ENCODE results near the gene MGAT4B. TPM values are rescaled to one million over a fixed set of nuclear protein-coding genes. Genes with fewer than 3 reads are reported as not detected.

The MGAT4B gene
- total RNA-seq, 1 donor from 2014 or later, result 160 TPM

- intact Hi-C loops (cut with DNase I), result no loop called here
- no peak for DNase-seq (ENCODE audit: low spot score)
Observed at GRCh38 chr5:179815491-179816249, 9.0 kb upstream of the MGAT4B start.

GRCh38 chr5:179814090-179814489 is 7.4 kb upstream of the MGAT4B start:
- intact Hi-C loops (cut with DNase I), result no loop called here
- DNase-seq (ENCODE audit: low spot score), result no peak

- intact Hi-C loops (cut with DNase I), result no loop called here
Observed at GRCh38 chr5:179812997-179813607, 6.4 kb upstream of the MGAT4B start.

GRCh38 chr5:179812135-179812825 is 5.6 kb upstream of the MGAT4B start:
- intact Hi-C loops (cut with DNase I), result no loop called here
- no peak for DNase-seq (ENCODE audit: low spot score)

More at GRCh38 chr5:179812997-179813607, 6.4 kb upstream of the MGAT4B start:
- no peak for DNase-seq (ENCODE audit: low spot score)

- intact Hi-C loops (cut with DNase I), result loop anchor here (1.0 to 5.0 kb wide), 2 partner anchors 16 to 102 kb away; partner anchors contain the start of gene TBC1D9B
- DNase-seq (ENCODE audit: low spot score), result no peak
Observed at GRCh38 chr5:179805529-179806249, 977 bp downstream of the MGAT4B start.

GRCh38 chr5:179805070-179805528 is 1.6 kb downstream of the MGAT4B start:
- DNase-seq (ENCODE audit: low spot score), result peak; percentile 79
- intact Hi-C loops (cut with DNase I), result loop anchor here (5.0 kb wide), 1 partner anchor 102 kb away; the partner anchor contains the start of gene TBC1D9B

- no peak for DNase-seq (ENCODE audit: low spot score)
- intact Hi-C loops (cut with DNase I), result no loop called here
Observed at GRCh38 chr5:179804555-179804947, 2.1 kb downstream of the MGAT4B start.

GRCh38 chr5:179803651-179804554 is 2.8 kb downstream of the MGAT4B start:
- DNase-seq (ENCODE audit: low spot score), result no peak
- intact Hi-C loops (cut with DNase I), result no loop called here

- intact Hi-C loops (cut with DNase I), result no loop called here
- DNase-seq (ENCODE audit: low spot score), result no peak
Observed at GRCh38 chr5:179802950-179803562, 3.6 kb downstream of the MGAT4B start.

GRCh38 chr5:179802207-179802883 is 4.3 kb downstream of the MGAT4B start:
- intact Hi-C loops (cut with DNase I), result no loop called here

GRCh38 chr5:179801304-179802206 is 5.1 kb downstream of the MGAT4B start:
- intact Hi-C loops (cut with DNase I), result no loop called here
- peak; percentile 87 for DNase-seq (ENCODE audit: low spot score)

More at GRCh38 chr5:179802207-179802883, 4.3 kb downstream of the MGAT4B start:
- DNase-seq (ENCODE audit: low spot score), result no peak

- intact Hi-C loops (cut with DNase I), result no loop called here
- DNase-seq (ENCODE audit: low spot score), result no peak
Observed at GRCh38 chr5:179800696-179801201, 5.9 kb downstream of the MGAT4B start.

- intact Hi-C loops (cut with DNase I), result no loop called here
- DNase-seq (ENCODE audit: low spot score), result no peak
Observed at GRCh38 chr5:179800071-179800695, 6.5 kb downstream of the MGAT4B start.

- no peak for DNase-seq (ENCODE audit: low spot score)
- intact Hi-C loops (cut with DNase I), result loop anchor here (5.0 kb wide), 1 partner anchor 102 kb away; the partner anchor contains the start of gene CANX
Observed at GRCh38 chr5:179799644-179799973, 7.1 kb downstream of the MGAT4B start.

GRCh38 chr5:179798771-179799643 is 7.7 kb downstream of the MGAT4B start:
- intact Hi-C loops (cut with DNase I), result loop anchor here (5.0 kb wide), 1 partner anchor 102 kb away; the partner anchor contains the start of gene CANX
- no peak for DNase-seq (ENCODE audit: low spot score)
